Measurements from ENCODE around the gene MAPK11.

MAPK11 gene

GRCh38 chr22:50312371-50312770 lies 42.2 kb upstream of the MAPK11 start:
- no peak overlapping the region for H3K4me3 ChIP-seq (ENCODE audit: low read depth, low read length)
- no peak for DNase-seq (ENCODE audit: low read depth)
- no peak for TF ChIP-seq CTCF (IDR thresholded peaks at IDR 0.05; ENCODE audit: low read depth, low read length, missing control alignments)

GRCh38 chr22:50311606-50312351 lies 41.6 kb upstream of the MAPK11 start:
- DNase-seq (ENCODE audit: low read depth) = no peak
- TF ChIP-seq CTCF (IDR thresholded peaks at IDR 0.05; ENCODE audit: low read depth, low read length, missing control alignments) = no peak
- no peak overlapping the region for H3K4me3 ChIP-seq (ENCODE audit: low read depth, low read length)

- H3K4me3 ChIP-seq (ENCODE audit: low read depth, low read length) = no peak overlapping the region
- DNase-seq (ENCODE audit: low read depth) = no peak
- no peak for TF ChIP-seq CTCF (IDR thresholded peaks at IDR 0.05; ENCODE audit: low read depth, low read length, missing control alignments)
These were observed 40.8 kb upstream of the MAPK11 start for GRCh38 chr22:50310949-50311444.

GRCh38 chr22:50310031-50310722 lies 40.0 kb upstream of the MAPK11 start:
- no peak for TF ChIP-seq CTCF (IDR thresholded peaks at IDR 0.05; ENCODE audit: low read depth, low read length, missing control alignments)
- no peak overlapping the region for H3K4me3 ChIP-seq (ENCODE audit: low read depth, low read length)
- DNase-seq (ENCODE audit: low read depth) = no peak

GRCh38 chr22:50309601-50309991 lies 39.4 kb upstream of the MAPK11 start:
- TF ChIP-seq CTCF (IDR thresholded peaks at IDR 0.05; ENCODE audit: low read depth, low read length, missing control alignments) = no peak
- no peak overlapping the region for H3K4me3 ChIP-seq (ENCODE audit: low read depth, low read length)
- DNase-seq (ENCODE audit: low read depth) = no peak

GRCh38 chr22:50308986-50309600 lies 38.9 kb upstream of the MAPK11 start:
- DNase-seq (ENCODE audit: low read depth) = no peak
- no peak overlapping the region for H3K4me3 ChIP-seq (ENCODE audit: low read depth, low read length)
- no peak for TF ChIP-seq CTCF (IDR thresholded peaks at IDR 0.05; ENCODE audit: low read depth, low read length, missing control alignments)
